Fibroblast of mammary gland (primary cell): ENCODE data around the gene HNRNPA1.

Experiments used
- DNase-seq: peaks from one replicate; pipeline ENCODE4 v3.0.0-alpha.2; 2010; ENCODE audit warnings: low read depth
- H3K4me3 ChIP-seq: 2 replicates; pipeline ENCODE4 v1.5.1; 2011; ENCODE audit warnings: low read depth, mild to moderate bottlenecking, low read length, moderate library complexity; ENCODE audit not compliant: control insufficient read depth
- TF ChIP-seq, protein P1 (sequence below): conservative IDR thresholded peaks from 2 replicates; pipeline ENCODE4 v1.5.1; 2011; ENCODE audit warnings: low read depth, low read length, inconsistent platforms; ENCODE audit not compliant: control insufficient read depth, insufficient read depth

HNRNPA1 gene

DNA sequence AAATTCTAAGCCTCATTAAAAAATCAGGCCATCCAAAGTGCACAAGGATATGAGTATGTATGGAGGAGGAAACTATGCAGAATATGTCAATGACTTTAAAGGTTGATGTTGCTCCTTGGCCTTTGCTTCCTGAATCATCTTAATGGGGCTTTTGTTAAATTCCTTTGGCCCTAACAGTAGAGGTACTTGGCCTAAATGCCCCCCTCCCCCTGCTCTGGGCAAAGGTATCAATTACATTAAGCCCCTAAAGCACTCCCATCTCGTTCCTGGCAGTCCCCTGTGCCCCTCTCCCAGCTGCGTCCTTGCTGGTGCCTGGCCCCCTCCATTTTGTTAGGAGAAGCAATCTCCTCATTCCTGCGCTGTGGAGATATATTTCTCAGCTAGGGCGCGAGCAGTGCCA lies 49.2 kb downstream of the HNRNPA1 start:
- H3K4me3 ChIP-seq = no peak overlapping the region
- TF ChIP-seq, protein P1, sequence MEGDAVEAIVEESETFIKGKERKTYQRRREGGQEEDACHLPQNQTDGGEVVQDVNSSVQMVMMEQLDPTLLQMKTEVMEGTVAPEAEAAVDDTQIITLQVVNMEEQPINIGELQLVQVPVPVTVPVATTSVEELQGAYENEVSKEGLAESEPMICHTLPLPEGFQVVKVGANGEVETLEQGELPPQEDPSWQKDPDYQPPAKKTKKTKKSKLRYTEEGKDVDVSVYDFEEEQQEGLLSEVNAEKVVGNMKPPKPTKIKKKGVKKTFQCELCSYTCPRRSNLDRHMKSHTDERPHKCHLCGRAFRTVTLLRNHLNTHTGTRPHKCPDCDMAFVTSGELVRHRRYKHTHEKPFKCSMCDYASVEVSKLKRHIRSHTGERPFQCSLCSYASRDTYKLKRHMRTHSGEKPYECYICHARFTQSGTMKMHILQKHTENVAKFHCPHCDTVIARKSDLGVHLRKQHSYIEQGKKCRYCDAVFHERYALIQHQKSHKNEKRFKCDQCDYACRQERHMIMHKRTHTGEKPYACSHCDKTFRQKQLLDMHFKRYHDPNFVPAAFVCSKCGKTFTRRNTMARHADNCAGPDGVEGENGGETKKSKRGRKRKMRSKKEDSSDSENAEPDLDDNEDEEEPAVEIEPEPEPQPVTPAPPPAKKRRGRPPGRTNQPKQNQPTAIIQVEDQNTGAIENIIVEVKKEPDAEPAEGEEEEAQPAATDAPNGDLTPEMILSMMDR = no peak
- DNase-seq = no peak

DNA sequence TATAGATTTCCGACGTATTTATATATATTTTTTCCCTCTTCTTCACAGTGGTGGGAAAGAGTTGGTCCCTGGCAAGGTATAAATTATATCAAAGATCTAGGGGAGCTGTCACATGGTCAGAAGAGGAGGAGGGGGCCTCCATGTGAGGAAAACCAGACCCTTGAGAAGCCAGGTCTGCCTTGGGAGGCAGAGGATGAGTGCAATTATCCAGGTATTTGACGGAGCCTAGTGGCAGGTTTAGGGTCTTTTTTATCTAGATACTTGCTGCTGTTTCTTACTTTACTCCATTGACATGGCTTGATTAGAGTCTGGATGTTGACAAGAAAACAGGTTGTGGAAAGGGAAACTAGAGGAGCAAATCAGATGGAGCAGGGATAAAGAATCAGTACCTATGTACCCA lies 49.9 kb downstream of the HNRNPA1 start:
- H3K4me3 ChIP-seq = no peak overlapping the region
- TF ChIP-seq, protein P1 = no peak
- DNase-seq = no peak

DNA sequence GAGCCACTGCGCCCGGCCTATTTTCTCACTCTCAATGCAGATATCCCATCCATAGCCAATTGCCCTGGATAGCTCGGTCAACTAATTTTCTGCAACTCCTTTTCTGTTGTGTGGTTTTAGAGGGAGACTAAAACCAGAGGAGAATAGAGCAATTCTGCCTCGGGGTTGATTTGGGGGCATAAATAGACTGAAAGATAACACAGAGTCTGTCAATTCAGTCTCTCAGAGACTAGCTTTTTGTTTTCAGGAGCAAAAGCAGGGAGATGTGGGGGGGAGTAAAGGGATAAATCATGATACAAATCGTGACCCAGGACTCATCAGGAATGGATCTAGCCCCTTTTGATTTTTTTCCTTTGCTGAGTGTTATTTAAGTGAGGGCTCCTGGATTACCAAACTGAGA lies 50.9 kb downstream of the HNRNPA1 start:
- TF ChIP-seq, protein P1 = no peak
- no peak for DNase-seq
- no peak overlapping the region for H3K4me3 ChIP-seq

DNA sequence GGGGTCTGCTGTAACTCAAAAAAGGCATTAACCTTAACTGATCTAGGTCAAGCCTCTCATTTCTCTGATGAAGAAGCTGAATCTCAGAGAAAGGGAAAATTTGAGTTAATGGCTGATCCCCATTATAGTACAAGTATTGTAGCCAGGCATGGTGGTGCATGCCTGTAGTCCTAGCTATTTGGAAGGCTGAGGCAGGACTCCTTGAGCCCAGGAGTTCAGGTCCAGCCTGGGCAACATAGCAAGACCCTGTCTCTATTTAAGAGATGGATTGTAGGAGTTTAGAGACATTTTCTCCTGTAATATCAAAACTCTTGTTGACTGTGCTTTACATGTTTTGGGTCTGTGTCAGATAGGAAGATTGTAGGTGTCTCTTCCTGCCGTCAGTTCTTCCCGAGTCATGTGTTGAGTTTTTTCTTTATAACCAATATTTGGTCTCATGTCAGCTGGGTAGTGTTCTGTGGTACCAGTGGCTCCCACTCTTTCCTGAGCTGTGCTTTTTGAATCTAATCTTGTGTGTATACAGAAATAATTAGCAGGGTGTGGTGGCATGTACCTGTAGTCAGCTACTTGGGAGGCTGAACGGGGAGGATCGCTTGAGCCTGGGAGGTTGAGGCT lies 53.0 kb downstream of the HNRNPA1 start:
- no peak overlapping the region for H3K4me3 ChIP-seq
- no peak for DNase-seq
- TF ChIP-seq, protein P1 = no peak
